RPMI7951 (cell line): ENCODE results near the gene HNRNPF. TPM values are rescaled to one million over a fixed set of nuclear protein-coding genes. Genes with fewer than 3 reads are reported as not detected.

ENCODE experiments used
- DNase-seq: peaks from one replicate; pipeline ENCODE4 v3.0.0-alpha.2; 2012; ENCODE audit warnings: low read depth
- total RNA-seq: library from RNA; depleted of rRNA; stranded (reverse); fragments of >200 nt; shearing (Covaris generic); gene quantifications from 2 replicates; pipeline ENCODE4 v1.2.3, GENCODE V29; 2014

Gene HNRNPF
- total RNA-seq, 1 experiment from 2014 or later: 196 TPM

- no peak for DNase-seq
Measured at GRCh38 chr10:43376828-43377423, 32.1 kb downstream of the HNRNPF start.

- no peak for DNase-seq
Measured at GRCh38 chr10:43376046-43376635, 32.8 kb downstream of the HNRNPF start.

GRCh38 chr10:43375401-43376020 is 33.5 kb downstream of the HNRNPF start:
- DNase-seq: no peak

GRCh38 chr10:43374194-43374593 is 34.8 kb downstream of the HNRNPF start:
- DNase-seq: no peak

- DNase-seq: no peak
Measured at GRCh38 chr10:43373461-43373860, 35.5 kb downstream of the HNRNPF start.

GRCh38 chr10:43372765-43373361 is 36.1 kb downstream of the HNRNPF start:
- no peak for DNase-seq

- no peak for DNase-seq
Measured at GRCh38 chr10:43371418-43371817, 37.6 kb downstream of the HNRNPF start, which contains the start of gene FXYD4. TSS of gene FXYD4 (plus strand) at chr10:43371636. CDS start at chr10:43373747, 2,111 bp downstream.

- DNase-seq: no peak
Measured at GRCh38 chr10:43370671-43371215, 38.2 kb downstream of the HNRNPF start.

- DNase-seq: no peak
Measured at GRCh38 chr10:43369921-43370320, 39.1 kb downstream of the HNRNPF start.

GRCh38 chr10:43365001-43365400 is 44.0 kb downstream of the HNRNPF start:
- DNase-seq: no peak

GRCh38 chr10:43362191-43362839 is 46.7 kb downstream of the HNRNPF start:
- DNase-seq: peak; percentile 60

GRCh38 chr10:43361547-43362190 is 47.3 kb downstream of the HNRNPF start:
- DNase-seq: no peak

- no peak for DNase-seq
Measured at GRCh38 chr10:43360086-43360485, 48.9 kb downstream of the HNRNPF start.

- DNase-seq: peak; percentile 58
Measured at GRCh38 chr10:43355749-43356371, 53.1 kb downstream of the HNRNPF start.

GRCh38 chr10:43354879-43355380 is 54.1 kb downstream of the HNRNPF start:
- no peak for DNase-seq

- DNase-seq: no peak
Measured at GRCh38 chr10:43354330-43354635, 54.7 kb downstream of the HNRNPF start.

- no peak for DNase-seq
Measured at GRCh38 chr10:43353495-43354329, 55.3 kb downstream of the HNRNPF start.

GRCh38 chr10:43352951-43353350 is 56.0 kb downstream of the HNRNPF start:
- DNase-seq: no peak

GRCh38 chr10:43351301-43351700 is 57.7 kb downstream of the HNRNPF start:
- DNase-seq: no peak

- no peak for DNase-seq
Measured at GRCh38 chr10:43350686-43351085, 58.3 kb downstream of the HNRNPF start.
